ENCODE results near the gene LIPF. TPM values are rescaled to one million over a fixed set of nuclear protein-coding genes. Genes with fewer than 3 reads are reported as not detected.

The LIPF gene
- not detected for total RNA-seq
- polyA plus RNA-seq = under 1 TPM; 0.65 to 0.95 TPM
- long read RNA-seq, donor 1 = 0 reads
- long read RNA-seq, donor 2 = 0 reads
- long read RNA-seq, donor 3 = 0 reads

- intact Hi-C loops (cut with DNase I) = no loop called here
- ATAC-seq (no peak), DNase-seq (no peak)
- 43 to 49% methylated on average over 1 of the region's 1 CpG for WGBS, 2 donors
- Histone ChIP-seq H3K27ac (no peak within 1 kb of the TSS), H3K27me3 (no peaks in the 10 kb centered on the region), H3K4me1 (peaks cover 0 to 2% (median 0%) of the 10 kb centered on the region in 9 donors), H3K4me3 (no peak within 1 kb of the TSS), H3K9me3 (peaks cover 0 to 3% (median 0%) of the 10 kb centered on the region in 11 donors), H3K36me3 (no peaks in the 10 kb centered on the region)
- no peak for TF ChIP-seq CTCF (IDR thresholded peaks at IDR 0.05)
These were observed at the start of gene LIPF for GRCh38 chr10:88664142-88664541. TSS of gene LIPF (plus strand) at chr10:88664442. CDS start at chr10:88667298, 2,856 bp downstream.

- Histone ChIP-seq H3K4me3 (no peak overlapping the region), H3K27me3 (no peaks in the 10 kb centered on the region), H3K27ac (peak overlapping the region in 2 of 10 donors; percentile 19 to 29), H3K4me1 (no peaks in the 10 kb centered on the region), H3K36me3 (no peaks in the 10 kb centered on the region), H3K9me3 (peaks cover 0 to 22% (median 0%) of the 10 kb centered on the region in 11 donors)
- TF ChIP-seq CTCF (IDR thresholded peaks at IDR 0.05) = no peak
- ATAC-seq (peak; percentile 52 to 84 (median 70)), DNase-seq (peak; percentile 33 to 52)
- 76 to 80% methylated on average over 18 of the region's 18 CpGs for whole genome bisulfite sequencing, 2 donors
- intact Hi-C loops (cut with DNase I) = no loop called here
These were observed 47.8 kb upstream of the LIPF start for GRCh38 chr10:88616250-88616977.

GRCh38 chr10:88617772-88618300 is 46.4 kb upstream of the LIPF start:
- no peak for DNase-seq
- Histone ChIP-seq H3K36me3 (no peaks in the 10 kb centered on the region), H3K4me3 (no peak overlapping the region), H3K9me3 (peaks cover 0 to 22% (median 0%) of the 10 kb centered on the region in 11 donors), H3K27me3 (no peaks in the 10 kb centered on the region), H3K4me1 (no peaks in the 10 kb centered on the region), H3K27ac (no peak overlapping the region)
- TF ChIP-seq CTCF (IDR thresholded peaks at IDR 0.05) = no peak
- ATAC-seq = no peak
- intact Hi-C loops (cut with DNase I) = no loop called here
- WGBS, 2 donors = 66 to 74% methylated on average over 1 of the region's 1 CpG

GRCh38 chr10:88618496-88618895 is 45.7 kb upstream of the LIPF start:
- Histone ChIP-seq H3K9me3 (peaks cover 0 to 22% (median 0%) of the 10 kb centered on the region in 11 donors), H3K4me3 (no peak overlapping the region), H3K27me3 (no peaks in the 10 kb centered on the region), H3K4me1 (no peaks in the 10 kb centered on the region), H3K27ac (no peak overlapping the region), H3K36me3 (no peaks in the 10 kb centered on the region)
- ATAC-seq = no peak
- 74 to 78% methylated on average over 1 of the region's 1 CpG for WGBS, 2 donors
- no peak for DNase-seq
- TF ChIP-seq CTCF (IDR thresholded peaks at IDR 0.05) = no peak
- intact Hi-C loops (cut with DNase I) = no loop called here

All from heart right ventricle (tissue), 16 donors.